ENCODE results near the gene SNX27. TPM values are rescaled to one million over a fixed set of nuclear protein-coding genes. Genes with fewer than 3 reads are reported as not detected.

Gene SNX27
- total and polyA plus RNA-seq, 10 of the 15 experiments (the other 5 are each of a cell fraction or from before 2014, with no cell fraction given): 3.8 to 21.8 (median 12.5) TPM

DNA sequence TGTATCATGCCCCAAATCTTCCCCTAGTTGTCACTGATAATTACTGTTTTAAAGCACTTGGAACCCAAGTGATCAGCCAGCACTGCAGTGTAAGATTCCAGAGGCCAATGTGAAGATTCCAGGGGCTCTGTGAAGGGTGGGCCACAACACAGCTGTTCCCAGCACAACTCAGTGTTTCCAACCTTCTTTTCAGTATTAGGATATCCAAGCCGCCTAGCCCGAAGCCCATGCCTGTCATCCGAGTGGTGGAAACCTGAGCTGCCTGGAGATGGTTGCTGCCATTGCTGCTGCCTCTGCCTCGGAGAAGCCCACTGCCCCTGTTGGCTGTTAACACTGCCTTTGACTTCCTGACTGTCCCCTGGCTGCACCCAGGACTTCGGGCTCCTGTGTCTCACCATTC is 30.4 kb upstream of the SNX27 start:
- H3K9me3 ChIP-seq (replicated peaks; ENCODE audit: control insufficient read depth, insufficient read depth, low read length): no peaks in the 10 kb centered on the region
- H2AFZ ChIP-seq (ENCODE audit: control insufficient read depth, low read depth, low read length): no peak overlapping the region
- H4K20me1 ChIP-seq (ENCODE audit: control insufficient read depth, insufficient read depth): no peaks in the 10 kb centered on the region
- 61% methylated on average over 5 of the region's 5 CpGs for WGBS (ENCODE audit: insufficient coverage, insufficient replicate concordance, low lambda C conversion rate, missing lambda C conversion rate)
- ChIA-PET SMC1A (ENCODE audit: uncharacterized antibody, unreplicated experiment) (interaction anchor here (1.0 kb wide), 1 partner anchor 153 kb away, joined by 3 read pairs; no protein-coding TSS in a partner anchor), POLR2A (no interaction called here), CTCF (interaction anchor here (1.6 kb wide), 1 partner anchor 12 kb away, joined by 7 read pairs; no protein-coding TSS in a partner anchor), RAD21 (ENCODE audit: unreplicated experiment) (no interaction called here)
- H3K4me2 ChIP-seq (ENCODE audit: control insufficient read depth, insufficient read depth): no peak overlapping the region
- no peak overlapping the region for H3K9ac ChIP-seq (ENCODE audit: control insufficient read depth, insufficient read depth, low read length)
- ATAC-seq (no peak), DNase-seq (ENCODE audit: low read depth, low spot score) (no peak), FAIRE-seq (no peak)
- BruUV-seq (replicated peaks): no TSS peak
- in situ Hi-C loops (cut with MboI) (no loop called here), intact Hi-C loops (cut with micrococcal nuclease; ENCODE audit: unreplicated experiment) (no loop called here)
- H3K27me3 ChIP-seq (replicated peaks in 1 of 2; ENCODE audit: control insufficient read depth in 2 of 2, insufficient read depth in 2 of 2, low read length in 1 of 2): no peaks in the 10 kb centered on the region; a peak in 2 of 4 replicates
- H3K36me3 ChIP-seq (ENCODE audit: control insufficient read depth in 2 of 2, insufficient read depth in 2 of 2, low read length in 1 of 2): no peaks in the 10 kb centered on the region
- H3K4me1 ChIP-seq (ENCODE audit: control insufficient read depth, insufficient read depth, low read length): no peaks in the 10 kb centered on the region
- no peak overlapping the region for H3K4me3 ChIP-seq
- TF ChIP-seq MEF2B (IDR thresholded peaks at IDR 0.05; ENCODE audit: partially characterized antibody, poor library complexity, severe bottlenecking): no peak
- no peak for TF ChIP-seq MYC (IDR thresholded peaks at IDR 0.05; ENCODE audit: insufficient read depth, insufficient read length, insufficient replicate concordance, low read length, severe bottlenecking)
- TF ChIP-seq, protein P1, sequence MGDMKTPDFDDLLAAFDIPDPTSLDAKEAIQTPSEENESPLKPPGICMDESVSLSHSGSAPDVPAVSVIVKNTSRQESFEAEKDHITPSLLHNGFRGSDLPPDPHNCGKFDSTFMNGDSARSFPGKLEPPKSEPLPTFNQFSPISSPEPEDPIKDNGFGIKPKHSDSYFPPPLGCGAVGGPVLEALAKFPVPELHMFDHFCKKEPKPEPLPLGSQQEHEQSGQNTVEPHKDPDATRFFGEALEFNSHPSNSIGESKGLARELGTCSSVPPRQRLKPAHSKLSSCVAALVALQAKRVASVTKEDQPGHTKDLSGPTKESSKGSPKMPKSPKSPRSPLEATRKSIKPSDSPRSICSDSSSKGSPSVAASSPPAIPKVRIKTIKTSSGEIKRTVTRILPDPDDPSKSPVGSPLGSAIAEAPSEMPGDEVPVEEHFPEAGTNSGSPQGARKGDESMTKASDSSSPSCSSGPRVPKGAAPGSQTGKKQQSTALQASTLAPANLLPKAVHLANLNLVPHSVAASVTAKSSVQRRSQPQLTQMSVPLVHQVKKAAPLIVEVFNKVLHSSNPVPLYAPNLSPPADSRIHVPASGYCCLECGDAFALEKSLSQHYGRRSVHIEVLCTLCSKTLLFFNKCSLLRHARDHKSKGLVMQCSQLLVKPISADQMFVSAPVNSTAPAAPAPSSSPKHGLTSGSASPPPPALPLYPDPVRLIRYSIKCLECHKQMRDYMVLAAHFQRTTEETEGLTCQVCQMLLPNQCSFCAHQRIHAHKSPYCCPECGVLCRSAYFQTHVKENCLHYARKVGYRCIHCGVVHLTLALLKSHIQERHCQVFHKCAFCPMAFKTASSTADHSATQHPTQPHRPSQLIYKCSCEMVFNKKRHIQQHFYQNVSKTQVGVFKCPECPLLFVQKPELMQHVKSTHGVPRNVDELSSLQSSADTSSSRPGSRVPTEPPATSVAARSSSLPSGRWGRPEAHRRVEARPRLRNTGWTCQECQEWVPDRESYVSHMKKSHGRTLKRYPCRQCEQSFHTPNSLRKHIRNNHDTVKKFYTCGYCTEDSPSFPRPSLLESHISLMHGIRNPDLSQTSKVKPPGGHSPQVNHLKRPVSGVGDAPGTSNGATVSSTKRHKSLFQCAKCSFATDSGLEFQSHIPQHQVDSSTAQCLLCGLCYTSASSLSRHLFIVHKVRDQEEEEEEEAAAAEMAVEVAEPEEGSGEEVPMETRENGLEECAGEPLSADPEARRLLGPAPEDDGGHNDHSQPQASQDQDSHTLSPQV (IDR thresholded peaks at IDR 0.05): no peak
- TF ChIP-seq ZBED1 (IDR thresholded peaks at IDR 0.05; ENCODE audit: borderline replicate concordance): no peak
- no peak for TF ChIP-seq TAF1 (IDR thresholded peaks at IDR 0.05; ENCODE audit: borderline replicate concordance, low read depth, low read length)
- no peak overlapping the region for H3K27ac ChIP-seq (ENCODE audit: control insufficient read depth, insufficient read depth)
- no peaks in the 10 kb centered on the region for H3K79me2 ChIP-seq (ENCODE audit: control insufficient read depth, insufficient read depth, low read length)
